K562 (cell line): ENCODE data around the gene DNAH9. TPM values are rescaled to one million over a fixed set of nuclear protein-coding genes. Genes with fewer than 3 reads are reported as not detected.

Experiments
- ATAC-seq: fragments of 200-7000 bp; cut with Tn5 transposase; 3 replicates; pipeline ENCODE4 v1.9.1; 2020; ENCODE audit warnings: moderate library complexity
- BruUV-seq: library from RNA; stranded (reverse); fragments of 400-500 nt; replicated peaks from 2 replicates; lab custom pipeline; 2021; lab: Mats Ljungman, UMichigan
- CTCF ChIA-PET: fragments of 300-600 bp; formaldehyde crosslinking; extraction: SDS; loops from one replicate; lab custom pipeline; 2021; ENCODE audit warnings: low intra/inter-chr PET ratio; lab: Yijun Ruan, JAX
- POLR2A ChIA-PET: fragments of 300-600, 350-650 bp; sonication (Branson Sonifier 250); formaldehyde crosslinking; extraction: SDS; loops from one replicate; lab custom pipeline; 2021; ENCODE audit warnings: antibody characterized with exemption, inconsistent platforms; lab: Yijun Ruan, JAX
- DNase-seq, 4 experiments: peaks; one replicate each; pipeline versions ENCODE4 v3.0.0 to v3.0.0-alpha.2; 2011 to 2018; ENCODE audit warnings: low spot score in 3 of 4, mixed read lengths in 3 of 4; ENCODE audit errors: extremely low read depth in 1 of 4
- FAIRE-seq: peaks from 2 replicates; lab custom pipeline; 2011; peaks lifted over from hg19 to GRCh38; lab: Jason Lieb, UNC
- H2AFZ ChIP-seq: 2 replicates; pipeline ENCODE4 v1.6.0; 2011; ENCODE audit warnings: low read depth, low read length, control low read depth, inconsistent platforms
- H3K27ac ChIP-seq: fragments of 200-600 bp; 3 replicates; pipeline ENCODE4 v1.8.0; 2011; ENCODE audit warnings: low read depth, mild to moderate bottlenecking, control low read depth, inconsistent platforms, low read length, moderate library complexity, mixed read lengths; ENCODE audit errors: extremely low read depth
- H3K27me3 ChIP-seq, 2 experiments: fragments of 300-600 bp in 1 of 2; 2 replicates in 1 of 2; 3 replicates in 1 of 2; pipeline versions ENCODE4 v1.6.0 to v1.8.0; 2011; ENCODE audit warnings: inconsistent platforms in 2 of 2, low read length in 2 of 2, mild to moderate bottlenecking in 1 of 2, mixed read lengths in 1 of 2, moderate library complexity in 1 of 2; ENCODE audit not compliant: control insufficient read depth in 2 of 2, insufficient read depth in 2 of 2
- H3K36me3 ChIP-seq: fragments of 300-600 bp; 3 replicates; pipeline ENCODE4 v1.8.0; 2011; ENCODE audit warnings: mild to moderate bottlenecking, low read length, inconsistent platforms; ENCODE audit not compliant: control insufficient read depth, insufficient read depth
- H3K4me1 ChIP-seq, 2 experiments: fragments of 200-600 bp in 1 of 2; replicated peaks in 1 of 2; 2 replicates in 1 of 2; 3 replicates in 1 of 2; pipeline versions ENCODE4 v1.5.1 to v1.8.0; 2011; ENCODE audit warnings: inconsistent platforms in 2 of 2, low read length in 2 of 2, mild to moderate bottlenecking in 1 of 2, mixed read lengths in 1 of 2, moderate library complexity in 1 of 2; ENCODE audit not compliant: control insufficient read depth in 2 of 2, insufficient read depth in 2 of 2
- H3K4me2 ChIP-seq: 2 replicates; pipeline ENCODE4 v1.6.1; 2011; ENCODE audit warnings: low read length, control low read depth, inconsistent platforms, mixed read lengths; ENCODE audit not compliant: insufficient read depth
- H3K4me3 ChIP-seq: fragments of 200-600 bp; sonication (generic), shearing (Covaris generic); 2 replicates; pipeline ENCODE4 v1.5.1; 2016; ENCODE audit warnings: control low read depth, inconsistent platforms
- H3K79me2 ChIP-seq: fragments of 200-600 bp; 3 replicates; pipeline ENCODE4 v1.8.0; 2011; ENCODE audit warnings: low read length, inconsistent platforms; ENCODE audit not compliant: control insufficient read depth, insufficient read depth
- H3K9ac ChIP-seq, 2 experiments: 2 replicates each; pipeline versions ENCODE4 v1.6.0 to v1.6.1; 2011; ENCODE audit warnings: low read depth in 2 of 2, low read length in 2 of 2, control low read depth in 1 of 2, inconsistent platforms in 1 of 2, mild to moderate bottlenecking in 1 of 2, mixed read lengths in 1 of 2; ENCODE audit not compliant: insufficient read depth in 1 of 2
- H3K9me1 ChIP-seq: one replicate; pipeline ENCODE4 v1.6.0; 2011; ENCODE audit warnings: inconsistent platforms, mild to moderate bottlenecking, low read length, moderate library complexity; ENCODE audit not compliant: control insufficient read depth, insufficient read depth
- H3K9me3 ChIP-seq: replicated peaks from 2 replicates; pipeline ENCODE4 v1.5.1; 2011; ENCODE audit warnings: low read depth, low read length, inconsistent platforms; ENCODE audit not compliant: control insufficient read depth, insufficient read depth
- H4K20me1 ChIP-seq: replicated peaks from 2 replicates; pipeline ENCODE4 v1.6.1; 2011; ENCODE audit warnings: low read length, inconsistent platforms, mixed read lengths; ENCODE audit not compliant: control insufficient read depth, insufficient read depth
- RERE ChIP-seq: sonication (generic); formaldehyde crosslinking; IDR thresholded peaks from 2 replicates; pipeline ENCODE4 v1.8.0; 2023; ENCODE audit warnings: missing genetic modification reagents, mild to moderate bottlenecking, borderline replicate concordance
- SMARCA4 ChIP-seq: fragments of 450-650 bp; IDR thresholded peaks from 2 replicates; pipeline ENCODE4 v1.6.1; 2016
- WGBS: fragments of 100-300 bp; shearing (Covaris generic); methylation state at CpG from one replicate; pipeline ENCODE4 v1.1.6; 2016; ENCODE audit warnings: low coverage, mixed read lengths; ENCODE audit not compliant: insufficient coverage; ENCODE audit errors: missing lambda C conversion rate; 5-methylcytosine and 5-hydroxymethylcytosine counted together
- in situ Hi-C: fragments of 300-500 bp; cut with MboI; formaldehyde crosslinking; loops from 4 replicates; pipeline ENCODE4 v1.15.0; 2018; ENCODE audit warnings: inconsistent platforms, mixed read lengths
- intact Hi-C: fragments of 100-400 bp; cut with micrococcal nuclease; formaldehyde crosslinking; loops from 2 replicates; pipeline ENCODE4 v1.14.2; 2022
- polyA plus RNA-seq, 8 experiments: library from polyadenylated mRNA; depleted of rRNA in 4 of 8; stranded (reverse) in 5 of 8; unstranded in 3 of 8; fragments of >200 nt; fragmentation: Nextera tagmentation in 2 of 8; fragmentation: Illumina TruSeq in 1 of 8; extraction: Ambion mirVana in 2 of 8; extraction: Trizol in 1 of 8; gene quantifications; 2 replicates each; pipeline versions ENCODE4 v1.2.1 to v1.2.3, GENCODE V29; 2011 to 2014; ENCODE audit warnings: inconsistent platforms in 1 of 8, missing spikeins in 1 of 8
- total RNA-seq, 7 experiments: library from RNA; depleted of rRNA in 6 of 7; stranded (reverse); fragments of >200 nt in 6 of 7; fragmentation: Illumina TruSeq in 2 of 7; extraction: Trizol in 2 of 7; gene quantifications; 2 replicates each; pipeline versions ENCODE4 v1.2.1 to v1.2.3, GENCODE V29; 2011 to 2021; ENCODE audit warnings: low replicate concordance in 1 of 7
- TF ChIP-seq, protein P1 (sequence below): sonication (generic); formaldehyde crosslinking; IDR thresholded peaks from 2 replicates; pipeline ENCODE4 v1.8.1; 2023; ENCODE audit warnings: mild to moderate bottlenecking, missing genetic modification reagents
- TF ChIP-seq, protein P2 (sequence below): fragments of 450-650 bp; IDR thresholded peaks from 2 replicates; pipeline ENCODE4 v1.6.1; 2014; ENCODE audit warnings: low read depth, mild to moderate bottlenecking, moderate library complexity, borderline replicate concordance

Gene DNAH9
- total and polyA plus RNA-seq, 9 of the 15 experiments (the other 6 are each of a cell fraction or from before 2014, with no cell fraction given), result not detected

DNA sequence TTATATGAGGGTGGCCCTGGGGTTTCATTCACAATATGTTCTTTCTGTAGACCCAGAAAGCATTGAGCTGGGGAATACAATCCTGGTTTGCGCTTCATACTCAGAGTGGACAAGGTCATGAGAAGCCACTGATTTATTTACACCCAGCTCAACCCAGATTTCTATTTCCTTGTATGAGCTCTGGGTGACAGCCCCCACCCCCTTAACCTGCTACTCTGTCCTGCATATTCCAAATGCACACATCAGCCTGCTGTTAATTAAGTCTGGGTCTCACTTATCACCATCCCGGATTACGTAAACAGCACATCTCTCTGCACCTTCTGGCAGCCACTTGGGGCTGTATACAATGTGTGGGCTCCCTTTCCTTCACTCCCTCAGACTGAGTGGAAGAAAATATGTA, 102.4 kb downstream of the DNAH9 start:
- no peaks in the 10 kb centered on the region for H3K79me2 ChIP-seq
- H2AFZ ChIP-seq, result no peak overlapping the region
- H4K20me1 ChIP-seq, result no peaks in the 10 kb centered on the region
- DNase-seq (no peak), FAIRE-seq (no peak), ATAC-seq (no peak)
- ChIA-PET CTCF (no interaction called here), POLR2A (interaction anchor here (0.7 kb wide), 1 partner anchor 98 kb away, joined by 3 read pairs; no protein-coding TSS in a partner anchor)
- TF ChIP-seq, protein P1, sequence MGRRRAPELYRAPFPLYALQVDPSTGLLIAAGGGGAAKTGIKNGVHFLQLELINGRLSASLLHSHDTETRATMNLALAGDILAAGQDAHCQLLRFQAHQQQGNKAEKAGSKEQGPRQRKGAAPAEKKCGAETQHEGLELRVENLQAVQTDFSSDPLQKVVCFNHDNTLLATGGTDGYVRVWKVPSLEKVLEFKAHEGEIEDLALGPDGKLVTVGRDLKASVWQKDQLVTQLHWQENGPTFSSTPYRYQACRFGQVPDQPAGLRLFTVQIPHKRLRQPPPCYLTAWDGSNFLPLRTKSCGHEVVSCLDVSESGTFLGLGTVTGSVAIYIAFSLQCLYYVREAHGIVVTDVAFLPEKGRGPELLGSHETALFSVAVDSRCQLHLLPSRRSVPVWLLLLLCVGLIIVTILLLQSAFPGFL (CRISPR knock-in tag), result no peak
- TF ChIP-seq SMARCA4, result no peak
- no peak for TF ChIP-seq RERE (CRISPR knock-in tag)
- TF ChIP-seq, protein P2, sequence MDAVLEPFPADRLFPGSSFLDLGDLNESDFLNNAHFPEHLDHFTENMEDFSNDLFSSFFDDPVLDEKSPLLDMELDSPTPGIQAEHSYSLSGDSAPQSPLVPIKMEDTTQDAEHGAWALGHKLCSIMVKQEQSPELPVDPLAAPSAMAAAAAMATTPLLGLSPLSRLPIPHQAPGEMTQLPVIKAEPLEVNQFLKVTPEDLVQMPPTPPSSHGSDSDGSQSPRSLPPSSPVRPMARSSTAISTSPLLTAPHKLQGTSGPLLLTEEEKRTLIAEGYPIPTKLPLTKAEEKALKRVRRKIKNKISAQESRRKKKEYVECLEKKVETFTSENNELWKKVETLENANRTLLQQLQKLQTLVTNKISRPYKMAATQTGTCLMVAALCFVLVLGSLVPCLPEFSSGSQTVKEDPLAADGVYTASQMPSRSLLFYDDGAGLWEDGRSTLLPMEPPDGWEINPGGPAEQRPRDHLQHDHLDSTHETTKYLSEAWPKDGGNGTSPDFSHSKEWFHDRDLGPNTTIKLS, result no peak
- H3K36me3 ChIP-seq, result no peaks in the 10 kb centered on the region
- no peak overlapping the region for H3K4me2 ChIP-seq
- no peaks in the 10 kb centered on the region for H3K9me3 ChIP-seq
- in situ Hi-C loops, result no loop called here
- no peaks in the 10 kb centered on the region; a peak in 1 of 5 replicates for H3K27me3 ChIP-seq
- H3K9me1 ChIP-seq, result no peaks in the 10 kb centered on the region
- no peaks in the 10 kb centered on the region for H3K4me1 ChIP-seq
- no peak overlapping the region for H3K27ac ChIP-seq
- no peak overlapping the region for H3K9ac ChIP-seq
- WGBS, result 6% methylated on average over 3 of the region's 3 CpGs
- no peak overlapping the region for H3K4me3 ChIP-seq
- intact Hi-C loops, result no loop called here
- no TSS peak for BruUV-seq
